Immature natural killer cell (primary cell): ENCODE measurements around the gene PTPRD. TPM values are rescaled to one million over a fixed set of nuclear protein-coding genes. Genes with fewer than 3 reads are reported as not detected.

ENCODE experiments used
- DNase-seq, 3 donors: peaks; one replicate each; pipeline ENCODE4 v3.0.0; 2022; ENCODE audit warnings: mixed read lengths in 1 of 3
- H3K27ac Mint-ChIP-seq, 6 donors: one replicate each; pipeline ENCODE4 v1.8.0; 2020; ENCODE audit warnings: mixed read lengths in 6 of 6, mild to moderate bottlenecking in 5 of 6, inconsistent platforms in 4 of 6, moderate library complexity in 3 of 6
- H3K27me3 Mint-ChIP-seq, 3 donors: one replicate each; pipeline ENCODE4 v1.8.0; 2020 to 2021; ENCODE audit warnings: low read depth in 3 of 3, mild to moderate bottlenecking in 3 of 3, mixed read lengths in 3 of 3, moderate library complexity in 3 of 3, inconsistent platforms in 1 of 3
- H3K36me3 Mint-ChIP-seq, 3 donors: one replicate each; pipeline ENCODE4 v1.8.0; 2020; ENCODE audit warnings: mixed read lengths in 3 of 3, inconsistent platforms in 2 of 3, mild to moderate bottlenecking in 2 of 3
- H3K4me1 Mint-ChIP-seq, 2 donors: one replicate each; pipeline ENCODE4 v1.8.0; 2020; ENCODE audit warnings: inconsistent platforms in 2 of 2, mild to moderate bottlenecking in 2 of 2, mixed read lengths in 2 of 2, moderate library complexity in 1 of 2
- H3K4me3 Mint-ChIP-seq, 5 donors: one replicate each; pipeline ENCODE4 v1.8.0; 2020; ENCODE audit warnings: mild to moderate bottlenecking in 5 of 5, mixed read lengths in 5 of 5, inconsistent platforms in 3 of 5, moderate library complexity in 3 of 5
- H3K9me3 Mint-ChIP-seq, 6 donors: one replicate each; pipeline ENCODE4 v1.8.0; 2020; ENCODE audit warnings: mild to moderate bottlenecking in 6 of 6, mixed read lengths in 6 of 6, inconsistent platforms in 4 of 6, moderate library complexity in 3 of 6
- polyA plus RNA-seq, 3 donors: library from polyadenylated mRNA; unstranded; fragments of 300-500 nt; fragmentation: Illumina TruSeq; gene quantifications; one replicate each; pipeline ENCODE4 v1.2.3, GENCODE V29; 2021

The PTPRD gene
- polyA plus RNA-seq, 3 donors from 2014 or later = not detected

- H3K4me3 Mint-ChIP-seq = no peak overlapping the region
- H3K27me3 Mint-ChIP-seq = peaks cover 0 to 2% (median 0%) of the 10 kb centered on the region in 3 donors
- H3K36me3 Mint-ChIP-seq = peaks cover 0 to 3% (median 0%) of the 10 kb centered on the region in 3 donors
- no peaks in the 10 kb centered on the region for H3K4me1 Mint-ChIP-seq
- H3K27ac Mint-ChIP-seq = no peak overlapping the region
- H3K9me3 Mint-ChIP-seq = peaks cover 10 to 43% (median 25%) of the 10 kb centered on the region in 6 donors
- DNase-seq = no peak
These were observed 586.3 kb downstream of the PTPRD start for GRCh38 chr9:10026443-10026984.

GRCh38 chr9:10015755-10016154, 597.0 kb downstream of the PTPRD start:
- Mint-ChIP-seq H3K4me1 (no peaks in the 10 kb centered on the region), H3K9me3 (peaks cover 0 to 16% (median 7%) of the 10 kb centered on the region in 6 donors), H3K4me3 (no peak overlapping the region), H3K36me3 (no peaks in the 10 kb centered on the region), H3K27me3 (no peaks in the 10 kb centered on the region), H3K27ac (no peak overlapping the region)
- DNase-seq = no peak

- Mint-ChIP-seq H3K9me3 (peaks cover 0 to 16% (median 7%) of the 10 kb centered on the region in 6 donors), H3K27ac (no peak overlapping the region), H3K27me3 (no peaks in the 10 kb centered on the region), H3K4me1 (no peaks in the 10 kb centered on the region), H3K36me3 (no peaks in the 10 kb centered on the region), H3K4me3 (no peak overlapping the region)
- DNase-seq = no peak
These were observed 597.9 kb downstream of the PTPRD start for GRCh38 chr9:10014889-10015288.

GRCh38 chr9:10009401-10009800, 603.4 kb downstream of the PTPRD start:
- no peak overlapping the region for H3K4me3 Mint-ChIP-seq
- DNase-seq = no peak
- H3K27ac Mint-ChIP-seq = no peak overlapping the region
- H3K4me1 Mint-ChIP-seq = no peaks in the 10 kb centered on the region
- H3K9me3 Mint-ChIP-seq = peaks cover 0 to 8% (median 3%) of the 10 kb centered on the region in 6 donors
- H3K36me3 Mint-ChIP-seq = no peaks in the 10 kb centered on the region
- no peaks in the 10 kb centered on the region for H3K27me3 Mint-ChIP-seq

- DNase-seq = no peak
- Mint-ChIP-seq H3K9me3 (peaks cover 0 to 9% (median 4%) of the 10 kb centered on the region in 6 donors), H3K4me3 (no peak overlapping the region), H3K36me3 (no peaks in the 10 kb centered on the region), H3K27me3 (no peaks in the 10 kb centered on the region), H3K4me1 (no peaks in the 10 kb centered on the region), H3K27ac (no peak overlapping the region)
These were observed 604.6 kb downstream of the PTPRD start for GRCh38 chr9:10008101-10008799.

DNA sequence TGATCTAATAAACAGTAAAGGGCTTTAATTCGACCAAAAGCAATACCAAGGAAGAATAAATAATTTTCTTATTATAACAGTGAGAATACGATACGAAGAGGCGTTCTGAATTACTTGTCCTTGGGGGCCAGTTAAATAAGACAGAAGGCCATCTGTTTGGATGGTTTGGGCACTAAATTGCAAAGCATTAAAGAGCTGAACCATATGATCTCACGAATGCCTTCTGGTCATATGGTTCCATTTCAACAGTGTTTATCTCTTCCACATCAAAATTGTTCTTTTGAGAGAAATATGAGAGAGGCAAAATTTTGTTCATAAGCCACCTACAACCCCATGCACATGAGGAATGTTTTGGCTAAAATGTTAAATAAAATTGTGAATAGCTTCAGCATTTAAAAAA, 605.4 kb downstream of the PTPRD start:
- H3K27ac Mint-ChIP-seq = no peak overlapping the region
- H3K4me1 Mint-ChIP-seq = no peaks in the 10 kb centered on the region
- H3K36me3 Mint-ChIP-seq = no peaks in the 10 kb centered on the region
- DNase-seq = no peak
- H3K27me3 Mint-ChIP-seq = no peaks in the 10 kb centered on the region
- no peak overlapping the region for H3K4me3 Mint-ChIP-seq
- H3K9me3 Mint-ChIP-seq = peaks cover 0 to 14% (median 6%) of the 10 kb centered on the region in 6 donors

GRCh38 chr9:10005206-10005605, 607.6 kb downstream of the PTPRD start:
- H3K27ac Mint-ChIP-seq = no peak overlapping the region
- no peaks in the 10 kb centered on the region for H3K27me3 Mint-ChIP-seq
- no peak overlapping the region for H3K4me3 Mint-ChIP-seq
- H3K36me3 Mint-ChIP-seq = no peaks in the 10 kb centered on the region
- DNase-seq = no peak
- peaks cover 0 to 15% (median 6%) of the 10 kb centered on the region in 6 donors for H3K9me3 Mint-ChIP-seq
- no peaks in the 10 kb centered on the region for H3K4me1 Mint-ChIP-seq

- H3K4me1 Mint-ChIP-seq = no peaks in the 10 kb centered on the region
- no peaks in the 10 kb centered on the region for H3K36me3 Mint-ChIP-seq
- no peak overlapping the region for H3K27ac Mint-ChIP-seq
- no peaks in the 10 kb centered on the region for H3K27me3 Mint-ChIP-seq
- DNase-seq = no peak
- no peak overlapping the region for H3K4me3 Mint-ChIP-seq
- H3K9me3 Mint-ChIP-seq = peaks cover 0 to 25% (median 15%) of the 10 kb centered on the region in 6 donors
These were observed 609.8 kb downstream of the PTPRD start for GRCh38 chr9:10003047-10003446.

GRCh38 chr9:10000669-10001068, 612.1 kb downstream of the PTPRD start:
- Mint-ChIP-seq H3K27ac (no peak overlapping the region), H3K4me1 (no peaks in the 10 kb centered on the region), H3K36me3 (no peaks in the 10 kb centered on the region), H3K27me3 (no peaks in the 10 kb centered on the region), H3K4me3 (no peak overlapping the region), H3K9me3 (peaks cover 0 to 34% (median 18%) of the 10 kb centered on the region in 6 donors)
- DNase-seq = no peak

GRCh38 chr9:9998491-9999287, 614.1 kb downstream of the PTPRD start:
- no peak overlapping the region for H3K27ac Mint-ChIP-seq
- no peaks in the 10 kb centered on the region for H3K4me1 Mint-ChIP-seq
- no peak overlapping the region for H3K4me3 Mint-ChIP-seq
- peaks cover 0 to 45% (median 20%) of the 10 kb centered on the region in 6 donors for H3K9me3 Mint-ChIP-seq
- no peak for DNase-seq
- no peaks in the 10 kb centered on the region for H3K27me3 Mint-ChIP-seq
- no peaks in the 10 kb centered on the region for H3K36me3 Mint-ChIP-seq

DNA sequence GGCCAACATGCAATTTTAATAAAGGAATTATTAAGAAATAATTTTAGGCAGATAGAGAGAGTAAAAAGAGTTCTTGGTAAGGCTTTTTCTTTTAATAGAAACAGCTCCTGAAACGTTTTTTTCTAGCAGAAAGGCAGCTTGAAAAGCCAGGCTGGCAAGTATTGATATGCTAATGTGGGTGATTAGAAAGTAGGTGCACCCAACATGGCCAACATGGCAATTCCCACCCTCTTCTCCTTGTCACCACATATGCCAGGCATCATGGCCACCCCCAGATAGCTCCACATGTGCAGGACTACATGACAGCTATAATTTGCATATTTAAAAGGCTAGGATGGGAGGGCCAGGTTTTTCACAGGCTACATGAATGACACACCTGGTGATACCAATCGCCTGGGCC, 615.2 kb downstream of the PTPRD start:
- DNase-seq = no peak
- peaks cover 0 to 47% (median 20%) of the 10 kb centered on the region in 6 donors for H3K9me3 Mint-ChIP-seq
- H3K27ac Mint-ChIP-seq = no peak overlapping the region
- H3K36me3 Mint-ChIP-seq = no peaks in the 10 kb centered on the region
- H3K4me1 Mint-ChIP-seq = no peaks in the 10 kb centered on the region
- no peak overlapping the region for H3K4me3 Mint-ChIP-seq
- H3K27me3 Mint-ChIP-seq = no peaks in the 10 kb centered on the region

DNA sequence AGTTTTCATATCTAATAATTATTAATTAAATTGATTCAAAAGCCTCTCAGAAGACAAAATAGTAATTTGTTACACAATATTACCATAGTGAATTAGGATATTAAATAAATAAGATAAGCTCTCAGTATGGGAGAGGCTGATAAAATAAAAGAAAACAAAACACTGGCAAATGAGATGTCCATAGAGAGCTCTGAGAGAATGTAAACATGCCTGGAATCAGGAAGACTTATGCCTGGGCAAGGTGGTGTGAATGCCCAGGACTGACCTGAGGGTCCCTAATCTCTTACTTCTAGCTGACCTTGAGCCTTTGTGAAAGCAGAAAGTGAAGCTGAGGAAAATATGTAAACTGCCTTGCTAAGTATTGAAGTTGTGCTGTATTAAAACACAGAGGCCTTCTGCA, 616.5 kb downstream of the PTPRD start:
- no peak overlapping the region for H3K4me3 Mint-ChIP-seq
- no peak overlapping the region for H3K27ac Mint-ChIP-seq
- H3K27me3 Mint-ChIP-seq = no peaks in the 10 kb centered on the region
- no peaks in the 10 kb centered on the region for H3K4me1 Mint-ChIP-seq
- H3K9me3 Mint-ChIP-seq = peaks cover 2 to 58% (median 25%) of the 10 kb centered on the region in 6 donors
- no peak for DNase-seq
- H3K36me3 Mint-ChIP-seq = peaks cover 0 to 3% (median 3%) of the 10 kb centered on the region in 3 donors

GRCh38 chr9:9992936-9993335, 619.9 kb downstream of the PTPRD start:
- no peak for DNase-seq
- Mint-ChIP-seq H3K4me1 (no peaks in the 10 kb centered on the region), H3K36me3 (peaks cover 0 to 3% (median 3%) of the 10 kb centered on the region in 3 donors), H3K27me3 (peaks cover 0 to 2% (median 0%) of the 10 kb centered on the region in 3 donors), H3K9me3 (peaks cover 10 to 55% (median 21%) of the 10 kb centered on the region in 6 donors), H3K4me3 (no peak overlapping the region), H3K27ac (no peak overlapping the region)

- Mint-ChIP-seq H3K4me3 (no peak overlapping the region), H3K4me1 (no peaks in the 10 kb centered on the region), H3K36me3 (no peaks in the 10 kb centered on the region), H3K27me3 (no peaks in the 10 kb centered on the region), H3K9me3 (peaks cover 0 to 23% (median 9%) of the 10 kb centered on the region in 6 donors), H3K27ac (no peak overlapping the region)
- DNase-seq = no peak
These were observed 639.7 kb downstream of the PTPRD start for GRCh38 chr9:9973062-9973461.
